Measurements from ENCODE around the gene SUSD5. TPM values are rescaled to one million over a fixed set of nuclear protein-coding genes. Genes with fewer than 3 reads are reported as not detected.
A peak's percentile ranks its signal among the peaks of the same experiment; 100 is the strongest.
"Not testable (repeated sequence)": the region's sequence is repeated elsewhere in the genome, so short reads cannot be mapped to it uniquely, and the experiment has no call there.

The SUSD5 gene
- total RNA-seq, 2 experiments from 2014 or later, result not detected

DNA sequence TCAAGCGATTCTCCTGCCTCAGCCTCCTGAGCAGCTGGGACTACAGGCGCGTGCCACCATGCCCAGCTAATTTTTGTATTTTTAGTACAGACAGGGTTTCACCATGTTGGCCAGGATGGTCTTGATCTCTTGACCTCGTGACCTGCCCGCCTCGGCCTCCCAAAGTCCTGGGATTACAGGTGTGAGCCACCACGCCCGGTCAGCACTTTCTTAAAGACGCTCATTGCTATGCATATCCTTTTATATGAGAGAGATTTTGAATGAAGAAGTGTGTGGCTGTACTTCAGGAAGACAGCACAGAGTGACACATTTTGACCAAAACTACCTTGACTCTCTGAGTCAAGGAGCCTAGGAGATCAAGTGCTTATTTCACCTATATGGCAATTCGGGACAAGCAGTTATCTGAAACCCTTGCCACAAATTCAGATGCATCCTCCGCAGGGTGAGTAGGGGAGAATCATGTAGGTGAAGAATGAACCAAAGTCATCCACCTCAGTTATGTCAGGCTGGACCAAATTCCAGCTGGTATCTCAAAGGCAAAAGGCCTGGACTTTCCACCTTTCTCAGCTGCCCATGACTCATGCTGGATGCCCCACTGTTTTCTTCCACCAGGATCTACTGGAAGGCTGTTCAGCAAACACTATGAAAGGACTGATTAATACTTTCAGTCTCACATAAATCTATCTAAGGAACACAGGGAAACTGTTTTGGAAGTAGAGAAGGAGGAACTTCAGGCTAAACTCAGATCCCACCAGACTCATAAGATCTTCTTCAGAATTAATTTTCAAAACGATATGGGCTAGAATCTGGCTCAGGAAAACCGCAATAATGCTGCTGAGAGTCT lies 31.9 kb downstream of the SUSD5 start:
- CTCF ChIA-PET, result interaction anchor here (1.7 kb wide), 1 partner anchor 56 kb away, joined by 6 read pairs; no protein-coding TSS in a partner anchor

DNA sequence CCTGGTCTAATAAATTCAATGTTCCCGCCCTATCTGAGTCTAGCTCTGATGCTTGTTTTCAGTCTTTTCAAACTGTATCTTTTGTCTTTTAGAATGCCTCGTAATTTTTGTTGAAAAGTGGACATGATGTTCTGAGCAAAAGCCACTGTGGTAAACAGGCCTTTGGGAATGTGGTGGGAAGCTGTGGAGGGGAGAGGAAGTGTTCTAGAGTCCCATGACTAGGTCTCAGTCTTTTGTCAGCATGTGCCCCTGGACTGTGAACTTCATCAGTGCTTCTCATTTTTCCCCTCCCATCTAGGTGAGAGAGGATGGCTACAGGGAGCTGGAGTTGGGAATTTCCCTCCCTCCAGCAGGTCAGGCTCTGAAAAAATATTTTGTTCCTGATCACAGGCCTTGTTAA lies 33.7 kb downstream of the SUSD5 start:
- Mint-ChIP-seq H3K4me1 (ENCODE audit: low read depth) (no peaks in the 10 kb centered on the region), H3K27me3 (ENCODE audit: low read depth) (peaks cover 11% of the 10 kb centered on the region), H3K36me3 (ENCODE audit: low read depth) (no peaks in the 10 kb centered on the region), H3K9me3 (peaks cover 3% of the 10 kb centered on the region), H3K27ac (no peak overlapping the region), H3K4me3 (no peak overlapping the region)
- intact Hi-C loops (cut with micrococcal nuclease), result no loop called here
- no peak for DNase-seq
- CTCF ChIA-PET, result interaction anchor here (0.9 kb wide), 1 partner anchor 182 kb away, joined by 3 read pairs; no protein-coding TSS in a partner anchor

More for the DNA sequence above, 31.9 kb downstream of the SUSD5 start:
- intact Hi-C loops (cut with micrococcal nuclease), result no loop called here
- Mint-ChIP-seq H3K4me1 (ENCODE audit: low read depth) (no peaks in the 10 kb centered on the region), H3K27me3 (ENCODE audit: low read depth) (peaks cover 10% of the 10 kb centered on the region), H3K9me3 (peaks cover 3% of the 10 kb centered on the region), H3K36me3 (ENCODE audit: low read depth) (no peaks in the 10 kb centered on the region), H3K27ac (no peak overlapping the region), H3K4me3 (no peak overlapping the region)
- no peak for DNase-seq

DNA sequence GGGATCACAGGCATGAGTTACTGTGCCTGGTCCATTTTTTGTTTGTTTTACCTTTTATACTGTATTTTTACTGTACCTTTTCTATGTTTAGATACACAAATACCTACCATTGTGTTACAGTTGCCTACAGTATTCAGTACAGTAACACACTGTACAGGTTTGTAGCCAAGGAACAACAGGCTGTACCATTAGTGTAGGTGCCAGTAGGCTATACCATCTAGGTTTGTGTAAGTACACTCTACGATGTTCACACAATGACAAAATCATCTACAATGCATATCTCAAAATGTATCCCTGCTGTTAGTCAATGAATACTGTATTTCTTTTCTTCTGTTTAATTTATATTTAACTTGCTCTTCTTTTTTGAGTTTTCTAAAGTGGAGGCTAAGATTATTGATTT lies 37.0 kb downstream of the SUSD5 start:
- H3K27me3 Mint-ChIP-seq (ENCODE audit: low read depth); H3K36me3 Mint-ChIP-seq (ENCODE audit: low read depth); H3K27ac Mint-ChIP-seq; H3K4me1 Mint-ChIP-seq (ENCODE audit: low read depth); DNase-seq; CTCF ChIA-PET; H3K4me3 Mint-ChIP-seq; H3K9me3 Mint-ChIP-seq; intact Hi-C loops (cut with micrococcal nuclease): not testable (repeated sequence)

- CTCF ChIA-PET, result no interaction called here
- peaks cover 2% of the 10 kb centered on the region for H3K27me3 Mint-ChIP-seq (ENCODE audit: low read depth)
- DNase-seq, result no peak
- no peak overlapping the region for H3K4me3 Mint-ChIP-seq
- H3K9me3 Mint-ChIP-seq, result peaks cover 4% of the 10 kb centered on the region
- intact Hi-C loops (cut with micrococcal nuclease), result no loop called here
- H3K36me3 Mint-ChIP-seq (ENCODE audit: low read depth), result no peaks in the 10 kb centered on the region
- H3K4me1 Mint-ChIP-seq (ENCODE audit: low read depth), result no peaks in the 10 kb centered on the region
- no peak overlapping the region for H3K27ac Mint-ChIP-seq
These were observed 37.4 kb downstream of the SUSD5 start for GRCh38 chr3:33181229-33181628.

- intact Hi-C loops (cut with micrococcal nuclease), result no loop called here
These were observed 39.5 kb downstream of the SUSD5 start for GRCh38 chr3:33179132-33179531.

DNA sequence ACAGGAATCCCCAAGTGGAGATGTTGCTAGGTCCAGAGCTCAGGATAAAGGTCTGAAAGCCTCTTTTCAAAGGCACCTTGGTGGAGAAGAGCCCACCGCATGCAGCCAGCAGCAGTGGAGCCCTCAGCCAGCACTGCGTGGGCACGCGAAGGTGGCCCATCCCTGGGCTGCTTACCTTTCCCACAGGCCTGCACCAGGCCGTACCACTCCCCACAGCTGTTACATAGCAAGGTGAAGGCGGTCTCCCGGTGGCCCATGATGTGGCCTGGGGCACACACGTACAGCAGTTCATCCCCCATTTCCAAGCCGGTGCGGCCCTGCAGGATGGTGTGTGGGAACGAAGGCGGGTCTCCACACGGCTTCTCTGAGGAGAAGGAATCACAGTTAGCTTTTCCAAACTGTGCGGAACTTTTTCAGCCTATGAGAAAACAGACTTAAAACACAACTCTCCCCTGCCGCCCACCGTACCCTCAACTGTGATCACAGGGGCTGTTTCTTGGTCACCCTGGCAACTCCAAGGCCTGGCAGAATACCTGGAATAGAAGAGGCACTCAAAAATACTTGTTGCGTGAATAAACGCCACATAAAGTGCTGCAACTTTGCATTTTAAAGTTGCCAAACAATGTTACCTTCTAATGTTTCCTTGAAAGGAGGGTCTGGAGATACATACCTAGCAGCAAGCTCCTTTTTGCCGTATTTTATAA lies 43.7 kb downstream of the SUSD5 start:
- CTCF ChIA-PET, result no interaction called here
- Mint-ChIP-seq H3K4me1 (ENCODE audit: low read depth) (peaks cover 5% of the 10 kb centered on the region), H3K27ac (no peak overlapping the region), H3K9me3 (peaks cover 1% of the 10 kb centered on the region), H3K36me3 (ENCODE audit: low read depth) (no peaks in the 10 kb centered on the region), H3K4me3 (no peak overlapping the region), H3K27me3 (ENCODE audit: low read depth) (no peaks in the 10 kb centered on the region)
- intact Hi-C loops (cut with micrococcal nuclease), result no loop called here
- DNase-seq, result no peak

More at GRCh38 chr3:33179132-33179531, 39.5 kb downstream of the SUSD5 start:
- Mint-ChIP-seq H3K4me1 (ENCODE audit: low read depth) (no peaks in the 10 kb centered on the region), H3K9me3 (peaks cover 4% of the 10 kb centered on the region), H3K4me3 (no peak overlapping the region), H3K36me3 (ENCODE audit: low read depth) (no peaks in the 10 kb centered on the region), H3K27me3 (ENCODE audit: low read depth) (peaks cover 2% of the 10 kb centered on the region), H3K27ac (no peak overlapping the region)
- no peak for DNase-seq
- CTCF ChIA-PET, result interaction anchor here (1.1 kb wide), 1 partner anchor 48 kb away, joined by 7 read pairs; no protein-coding TSS in a partner anchor

DNA sequence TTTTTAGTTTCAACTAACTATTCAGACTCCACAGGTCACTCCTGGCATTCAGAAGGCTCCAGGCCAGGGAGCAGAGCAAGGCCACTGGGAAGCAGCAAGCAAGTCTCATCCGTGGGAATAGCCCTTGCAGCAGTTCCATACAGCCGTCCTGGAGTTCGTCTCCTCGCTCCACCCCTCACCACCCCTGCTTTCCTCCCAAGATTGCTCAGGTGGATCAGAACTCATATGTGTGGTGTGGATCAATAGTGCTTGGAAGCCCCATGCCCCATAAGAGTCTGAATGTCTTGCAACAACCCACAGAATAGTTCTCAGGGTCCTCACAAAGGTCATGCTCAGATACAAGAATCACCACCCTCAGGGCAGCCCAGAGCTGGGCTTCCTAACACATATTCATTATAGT lies 44.5 kb downstream of the SUSD5 start:
- intact Hi-C loops (cut with micrococcal nuclease), result no loop called here
- Mint-ChIP-seq H3K4me1 (ENCODE audit: low read depth) (peaks cover 5% of the 10 kb centered on the region), H3K27ac (no peak overlapping the region), H3K4me3 (no peak overlapping the region), H3K27me3 (ENCODE audit: low read depth) (no peaks in the 10 kb centered on the region), H3K9me3 (peaks cover under 1% of the 10 kb centered on the region), H3K36me3 (ENCODE audit: low read depth) (no peaks in the 10 kb centered on the region)
- CTCF ChIA-PET, result no interaction called here
- DNase-seq, result no peak

DNA sequence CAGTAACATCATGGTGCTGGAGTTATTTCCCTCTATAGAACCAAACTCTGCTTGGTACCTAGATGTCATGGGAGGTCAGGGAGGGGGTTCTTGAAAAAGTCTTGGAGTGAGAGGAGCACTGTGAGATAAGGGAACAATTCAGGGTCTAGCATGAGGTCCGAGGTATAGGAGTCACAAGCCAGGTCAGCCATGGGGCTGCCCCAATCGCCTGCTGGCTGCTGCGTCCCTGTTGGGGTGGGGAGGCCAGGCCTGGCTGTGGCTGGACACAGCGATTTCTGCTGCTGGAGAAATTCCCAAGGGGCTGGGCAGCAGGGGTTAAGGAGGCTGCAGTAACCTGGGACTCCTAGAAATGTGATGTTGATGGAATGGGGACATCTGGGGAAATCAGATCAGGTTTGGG lies 44.9 kb downstream of the SUSD5 start:
- no peak overlapping the region for H3K27ac Mint-ChIP-seq
- intact Hi-C loops (cut with micrococcal nuclease), result no loop called here
- CTCF ChIA-PET, result no interaction called here
- no peaks in the 10 kb centered on the region for H3K9me3 Mint-ChIP-seq
- H3K4me3 Mint-ChIP-seq, result no peak overlapping the region
- no peaks in the 10 kb centered on the region for H3K27me3 Mint-ChIP-seq (ENCODE audit: low read depth)
- no peak for DNase-seq
- H3K4me1 Mint-ChIP-seq (ENCODE audit: low read depth), result peaks cover 5% of the 10 kb centered on the region
- H3K36me3 Mint-ChIP-seq (ENCODE audit: low read depth), result no peaks in the 10 kb centered on the region

DNA sequence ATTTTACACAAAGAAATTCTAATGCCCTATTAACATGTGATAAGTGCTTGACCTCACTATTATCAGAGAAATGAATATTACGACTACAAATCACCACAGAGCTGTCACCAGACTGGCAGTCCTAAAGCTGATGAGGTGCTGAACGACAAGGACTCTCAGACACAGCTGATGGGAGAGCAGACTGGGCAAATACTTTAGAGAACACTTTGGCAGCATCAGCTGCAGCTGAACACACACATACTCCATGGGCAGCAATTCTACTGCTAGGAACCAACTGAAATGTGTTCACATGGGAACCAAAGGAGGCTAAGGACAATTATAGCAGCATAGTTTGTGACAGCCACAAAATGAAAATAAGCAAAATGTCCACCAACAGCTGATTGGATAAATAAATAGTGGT lies 45.5 kb downstream of the SUSD5 start:
- Mint-ChIP-seq H3K9me3 (no peaks in the 10 kb centered on the region), H3K36me3 (ENCODE audit: low read depth) (no peaks in the 10 kb centered on the region), H3K27ac (no peak overlapping the region), H3K4me3 (no peak overlapping the region), H3K4me1 (ENCODE audit: low read depth) (peaks cover 5% of the 10 kb centered on the region), H3K27me3 (ENCODE audit: low read depth) (no peaks in the 10 kb centered on the region)
- intact Hi-C loops (cut with micrococcal nuclease), result no loop called here
- DNase-seq, result no peak
- CTCF ChIA-PET, result no interaction called here

DNA sequence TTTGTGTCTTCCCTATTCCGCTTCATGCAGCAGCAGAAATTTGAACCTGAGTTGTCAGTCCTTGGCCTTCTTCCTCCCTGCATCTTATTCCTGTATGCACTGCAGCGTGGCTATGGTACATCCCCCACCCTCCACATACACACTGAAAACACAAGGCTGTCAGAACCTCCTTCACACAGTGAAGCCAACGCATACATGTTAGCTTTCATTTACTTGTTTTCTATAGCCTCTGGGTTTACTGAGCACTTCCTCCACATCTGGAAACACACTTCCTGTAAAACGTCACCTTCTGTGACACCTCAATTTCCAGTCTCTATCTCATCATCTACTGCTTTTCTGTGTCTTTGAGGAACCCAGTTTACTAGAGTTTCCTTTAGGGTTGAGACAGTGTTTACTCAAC lies 47.0 kb downstream of the SUSD5 start:
- Mint-ChIP-seq H3K27ac (no peak overlapping the region), H3K27me3 (ENCODE audit: low read depth) (no peaks in the 10 kb centered on the region), H3K4me3 (no peak overlapping the region), H3K9me3 (no peaks in the 10 kb centered on the region), H3K36me3 (ENCODE audit: low read depth) (no peaks in the 10 kb centered on the region), H3K4me1 (ENCODE audit: low read depth) (peaks cover 5% of the 10 kb centered on the region)
- intact Hi-C loops (cut with micrococcal nuclease), result no loop called here
- DNase-seq, result peak; percentile 26
- CTCF ChIA-PET, result no interaction called here

DNA sequence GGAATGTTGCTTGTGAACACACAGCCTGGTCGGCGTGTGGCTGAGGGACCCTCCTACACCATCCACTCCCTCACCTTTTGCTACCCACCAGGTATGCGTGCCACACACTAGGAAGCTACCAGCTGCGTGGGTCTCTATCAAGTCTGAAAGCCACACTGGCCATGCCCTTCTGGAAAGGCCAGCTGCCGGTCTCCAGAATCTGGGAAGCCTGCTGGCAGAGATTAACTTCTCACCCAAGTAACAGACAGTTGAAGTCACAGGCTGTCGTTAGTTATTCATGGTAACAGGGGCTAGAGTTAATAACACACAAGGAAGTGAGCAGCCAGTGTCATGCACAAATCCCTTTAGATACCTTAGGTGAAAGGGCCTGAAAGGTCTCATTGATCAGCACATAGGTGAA lies 48.1 kb downstream of the SUSD5 start:
- Mint-ChIP-seq H3K27me3 (ENCODE audit: low read depth) (no peaks in the 10 kb centered on the region), H3K27ac (no peak overlapping the region), H3K4me3 (no peak overlapping the region), H3K4me1 (ENCODE audit: low read depth) (peaks cover 5% of the 10 kb centered on the region), H3K36me3 (ENCODE audit: low read depth) (no peaks in the 10 kb centered on the region), H3K9me3 (no peaks in the 10 kb centered on the region)
- CTCF ChIA-PET, result no interaction called here
- DNase-seq, result no peak
- intact Hi-C loops (cut with micrococcal nuclease), result no loop called here

- CTCF ChIA-PET, result interaction anchor here (0.6 to 1.6 kb wide), 2 partner anchors 36 to 577 kb away, joined by 3 to 5 read pairs; no protein-coding TSS in a partner anchor
- no peaks in the 10 kb centered on the region for H3K9me3 Mint-ChIP-seq
- peaks cover 7% of the 10 kb centered on the region for H3K4me1 Mint-ChIP-seq (ENCODE audit: low read depth)
- H3K4me3 Mint-ChIP-seq, result no peak overlapping the region
- intact Hi-C loops (cut with micrococcal nuclease), result no loop called here
- no peaks in the 10 kb centered on the region for H3K27me3 Mint-ChIP-seq (ENCODE audit: low read depth)
- no peak overlapping the region for H3K27ac Mint-ChIP-seq
- H3K36me3 Mint-ChIP-seq (ENCODE audit: low read depth), result no peaks in the 10 kb centered on the region
- DNase-seq, result no peak
These were observed 50.8 kb downstream of the SUSD5 start for GRCh38 chr3:33167716-33168336.
